ENCODE data around the gene DGAT2.

DGAT2 gene

DNA sequence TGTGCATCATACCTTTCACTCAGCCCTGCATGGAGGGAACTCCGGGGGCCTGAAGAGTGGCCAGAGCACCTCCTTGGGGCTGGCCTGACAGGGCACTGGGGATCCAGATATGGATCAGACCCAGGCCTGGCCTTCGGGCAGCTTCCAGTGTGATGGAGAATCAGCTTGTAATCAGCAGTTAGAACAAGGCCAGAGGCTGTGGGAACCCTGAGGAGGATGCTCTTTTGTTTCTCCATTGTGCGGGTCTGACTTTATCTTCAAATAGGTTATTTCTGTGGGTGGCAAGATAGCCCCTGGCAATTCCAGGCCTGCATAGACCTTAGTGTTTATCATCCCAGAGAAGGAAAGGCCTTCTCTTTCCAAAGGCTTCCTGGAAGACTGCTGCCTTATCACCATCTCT, 12.3 kb downstream of the DGAT2 start:
- no peak for DNase-seq (ENCODE audit: low spot score)

DNA sequence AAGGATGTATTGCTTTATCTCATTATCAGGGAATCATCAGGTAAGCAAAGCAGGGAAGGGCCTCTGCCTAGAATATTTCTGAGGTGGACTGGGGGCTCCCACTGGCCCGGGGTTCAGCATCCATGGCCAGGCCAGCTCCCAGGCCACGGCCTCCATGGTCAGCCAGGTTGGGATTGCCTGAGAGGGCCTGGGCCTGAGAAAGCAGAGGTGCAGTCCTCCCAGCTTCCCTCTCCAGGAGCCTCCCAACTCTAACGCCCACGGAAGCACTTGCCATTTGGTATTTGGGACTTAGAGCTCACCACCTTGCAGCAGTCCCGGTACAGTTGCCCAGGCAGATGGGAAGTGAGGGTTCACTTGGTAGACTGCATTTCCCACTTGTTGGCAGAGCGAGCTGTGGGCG, 12.7 kb downstream of the DGAT2 start:
- no peak for DNase-seq (ENCODE audit: low spot score)

DNA sequence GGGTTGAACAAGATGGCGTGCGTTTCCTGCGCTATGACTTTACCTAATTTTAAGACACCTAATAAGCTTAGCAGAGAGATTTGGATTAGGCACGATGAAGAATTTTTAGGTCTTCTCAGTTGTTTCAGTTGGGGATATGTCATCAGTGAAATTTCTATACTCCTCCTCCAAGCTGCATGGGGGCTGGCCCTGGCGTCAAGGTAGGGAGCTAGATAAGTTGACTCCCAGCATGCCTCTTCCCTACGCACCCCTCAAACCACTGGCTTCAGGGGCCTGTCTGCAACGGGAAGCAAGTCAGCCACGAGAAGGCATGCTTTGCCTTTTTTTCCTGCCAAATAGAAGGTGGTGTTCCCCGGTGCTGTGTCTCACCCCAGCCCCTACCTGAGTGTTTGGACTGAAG, 13.3 kb downstream of the DGAT2 start:
- no peak for DNase-seq (ENCODE audit: low spot score)

DNA sequence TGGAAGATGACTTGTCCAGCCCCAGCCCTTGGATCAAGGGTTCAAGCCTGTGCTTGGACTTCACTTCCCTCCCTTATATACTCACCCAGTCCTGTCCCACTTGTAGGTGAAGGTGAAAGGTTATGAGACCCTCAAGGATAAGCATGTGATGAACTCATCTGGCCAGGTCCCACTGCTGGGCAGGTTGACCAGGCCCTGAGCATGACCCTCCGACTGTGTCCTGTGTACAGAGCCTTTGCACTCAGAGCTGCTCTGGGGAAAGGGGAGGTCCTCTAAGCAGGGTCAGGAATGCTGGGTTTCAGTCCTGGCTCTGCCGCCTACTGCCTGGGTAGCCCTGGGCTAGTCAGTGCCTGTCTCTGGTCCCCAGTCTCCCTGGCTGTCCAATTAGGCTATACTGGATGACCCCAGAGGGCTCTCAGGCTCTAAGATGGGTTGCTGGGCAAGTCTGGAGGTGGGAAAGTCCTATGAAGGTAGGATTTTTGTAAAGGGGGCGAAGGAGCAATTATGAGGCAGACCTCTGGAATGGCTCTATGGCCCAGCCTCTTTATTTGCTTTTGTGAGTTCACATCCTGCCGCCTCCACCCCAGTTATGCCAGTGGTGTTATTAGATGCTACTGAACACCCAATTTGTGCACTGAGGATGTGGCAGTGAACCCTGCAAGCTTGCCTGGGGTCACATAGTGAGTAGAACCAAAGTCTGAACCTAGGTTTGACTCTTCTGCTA, 14.1 kb downstream of the DGAT2 start:
- no peak for DNase-seq (ENCODE audit: low spot score)

DNA sequence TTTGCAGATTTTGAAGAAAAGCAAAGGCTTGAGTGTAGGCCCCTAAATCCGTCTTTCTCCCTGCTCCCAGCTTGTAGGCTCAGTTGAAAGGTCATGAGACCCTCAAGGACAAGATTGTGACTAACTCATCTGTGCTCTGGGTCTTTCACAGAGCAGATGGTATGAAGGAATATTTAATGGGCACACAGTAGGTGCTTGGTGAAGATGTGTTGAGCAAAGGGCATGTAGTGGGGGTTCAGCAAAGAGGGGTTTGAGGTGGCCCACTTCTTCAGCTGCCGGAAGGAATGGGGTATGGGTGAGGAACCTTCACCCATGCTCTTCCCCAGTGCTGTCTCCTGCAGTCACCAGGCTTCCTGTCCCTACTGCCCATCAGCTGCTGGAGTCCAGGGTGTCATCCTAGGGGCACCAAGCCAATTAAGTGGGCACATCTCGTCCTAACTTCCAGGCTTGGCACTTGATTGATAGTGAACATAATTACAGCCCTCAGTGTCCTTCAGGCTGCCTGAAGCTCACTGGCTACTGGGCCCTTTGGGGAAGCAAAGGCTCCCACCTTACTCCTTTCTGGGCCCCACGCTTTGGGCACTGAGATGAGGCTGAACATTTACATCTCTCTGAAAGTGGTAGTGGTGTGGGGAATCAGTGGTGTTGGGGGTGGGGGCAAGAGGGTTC, 15.0 kb downstream of the DGAT2 start:
- no peak for DNase-seq (ENCODE audit: low spot score)

DNA sequence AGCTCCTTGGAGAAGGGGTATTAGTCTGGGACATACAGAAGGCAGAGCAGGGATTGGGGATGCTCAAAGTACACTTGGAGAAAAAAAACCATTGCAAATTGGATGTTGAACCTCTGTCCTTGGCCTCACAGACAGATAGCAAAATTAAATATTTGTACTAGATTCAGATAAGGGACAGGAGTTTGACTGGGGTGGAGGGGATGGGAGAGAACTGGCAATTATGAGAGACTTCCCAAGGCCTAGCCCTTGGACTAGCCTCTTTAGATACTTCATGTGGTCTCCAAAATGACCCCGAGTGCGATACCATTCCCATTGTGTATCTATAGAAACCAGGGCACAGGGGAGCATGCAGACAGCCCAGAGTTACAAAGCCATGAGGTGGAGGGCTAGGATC, 15.5 kb downstream of the DGAT2 start:
- DNase-seq (ENCODE audit: low spot score) = no peak

DNA sequence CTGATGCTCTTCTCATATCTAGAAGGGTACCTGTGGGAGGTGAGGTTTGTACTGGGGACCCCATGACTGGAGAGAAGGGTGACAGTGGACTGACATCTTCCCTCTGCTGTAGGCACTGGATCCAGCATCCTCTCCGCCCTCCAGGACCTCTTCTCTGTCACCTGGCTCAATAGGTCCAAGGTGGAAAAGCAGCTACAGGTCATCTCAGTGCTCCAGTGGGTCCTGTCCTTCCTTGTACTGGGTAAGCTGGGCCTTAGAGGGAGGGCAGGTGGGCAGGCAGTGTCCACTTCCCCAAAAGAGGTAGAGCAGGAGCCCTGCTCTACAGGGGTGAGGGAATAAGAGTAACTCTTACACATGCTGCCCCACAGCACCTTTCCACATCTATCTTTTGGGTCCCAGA, 15.9 kb downstream of the DGAT2 start:
- DNase-seq (ENCODE audit: low spot score) = no peak

DNA sequence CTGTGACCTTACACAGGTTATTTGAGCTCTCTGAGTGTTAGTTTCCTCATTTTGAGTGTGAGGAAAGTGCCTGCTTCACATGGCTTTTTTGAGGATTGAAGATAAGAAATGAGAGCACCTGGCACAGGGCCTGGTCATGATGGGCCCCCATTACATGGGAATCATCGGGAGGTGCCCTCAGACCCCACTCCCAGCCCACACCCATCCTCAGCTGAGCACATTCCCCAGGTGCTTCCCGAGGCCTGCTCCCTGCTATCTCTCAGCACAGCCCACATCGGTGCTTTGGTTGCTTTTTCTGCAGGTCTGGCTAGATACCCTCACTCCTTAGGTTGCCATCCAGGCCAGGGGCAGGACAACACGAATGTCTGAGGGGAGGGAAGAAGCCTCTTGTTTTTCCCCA, 16.6 kb downstream of the DGAT2 start:
- no peak for DNase-seq (ENCODE audit: low spot score)

DNA sequence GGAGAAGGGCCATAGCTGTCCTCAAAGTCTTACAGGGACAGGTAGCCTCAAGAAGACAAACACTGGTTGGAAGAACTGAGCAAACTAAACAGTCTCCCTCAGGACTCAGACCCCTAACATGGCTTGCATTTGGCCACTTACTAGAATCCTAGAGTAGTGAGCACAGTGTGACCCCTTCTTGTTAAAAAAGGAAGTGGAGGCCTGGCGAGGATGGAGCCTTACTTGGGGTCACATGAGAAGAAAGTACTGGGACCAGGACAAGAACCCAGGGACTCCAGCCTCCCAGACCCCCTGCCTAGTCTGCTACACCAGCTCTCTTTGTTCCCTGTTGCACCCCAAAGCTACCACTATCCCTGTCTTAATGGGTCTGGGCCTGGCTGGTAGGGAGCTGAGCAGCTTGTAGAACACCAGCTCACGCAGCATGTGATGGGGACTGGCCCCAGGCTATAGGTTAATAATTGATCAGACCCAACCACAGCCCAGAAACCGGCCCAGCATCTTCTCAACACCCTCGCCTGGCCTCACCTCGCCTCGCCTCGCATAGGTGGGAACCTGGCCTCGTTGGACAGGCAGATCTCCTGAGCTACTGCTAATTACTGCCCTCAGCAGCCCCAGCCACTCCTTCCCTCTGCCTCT, 17.6 kb downstream of the DGAT2 start:
- DNase-seq (ENCODE audit: low spot score) = no peak

DNA sequence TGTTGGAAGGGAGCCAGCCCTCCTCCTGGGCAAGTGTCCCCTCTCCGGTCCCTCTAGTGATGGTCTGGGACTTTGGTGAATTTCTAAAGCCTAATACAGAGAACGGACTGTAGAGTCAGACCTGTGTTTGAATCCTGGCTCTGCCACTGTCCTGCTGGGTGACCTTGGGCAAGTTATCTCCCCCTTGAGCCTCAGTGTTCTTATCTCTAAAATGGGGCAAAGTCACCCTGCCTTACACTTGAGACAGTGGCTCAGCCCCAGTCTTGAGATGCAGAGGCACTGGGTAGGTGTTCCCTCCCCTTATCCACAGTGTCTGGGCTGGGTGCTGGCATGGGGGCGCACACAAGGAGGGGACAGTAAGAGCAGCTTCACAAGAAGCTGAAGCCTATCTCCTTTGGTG, 20.9 kb downstream of the DGAT2 start:
- no peak for DNase-seq (ENCODE audit: low spot score)

DNA sequence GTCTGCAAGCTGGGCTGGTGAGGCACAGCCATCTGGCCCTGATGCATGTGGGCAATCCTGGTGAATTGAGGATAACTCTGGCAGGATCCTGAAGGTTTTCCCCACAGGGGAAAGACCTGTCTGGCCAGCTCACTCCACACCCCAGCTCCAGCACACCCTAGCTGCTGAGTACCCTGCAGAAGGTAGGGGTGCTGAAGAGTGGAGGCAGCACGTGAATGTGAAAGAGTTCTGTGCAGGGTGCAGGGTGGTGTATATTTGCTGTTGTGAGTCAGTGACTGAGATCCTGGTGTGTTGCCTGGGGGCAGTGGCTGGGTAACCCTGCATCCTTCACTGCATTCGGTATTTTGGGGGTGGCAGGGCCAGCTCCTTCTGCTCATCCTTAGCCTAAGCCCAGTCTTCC, 22.4 kb downstream of the DGAT2 start:
- DNase-seq (ENCODE audit: low spot score) = no peak

DNA sequence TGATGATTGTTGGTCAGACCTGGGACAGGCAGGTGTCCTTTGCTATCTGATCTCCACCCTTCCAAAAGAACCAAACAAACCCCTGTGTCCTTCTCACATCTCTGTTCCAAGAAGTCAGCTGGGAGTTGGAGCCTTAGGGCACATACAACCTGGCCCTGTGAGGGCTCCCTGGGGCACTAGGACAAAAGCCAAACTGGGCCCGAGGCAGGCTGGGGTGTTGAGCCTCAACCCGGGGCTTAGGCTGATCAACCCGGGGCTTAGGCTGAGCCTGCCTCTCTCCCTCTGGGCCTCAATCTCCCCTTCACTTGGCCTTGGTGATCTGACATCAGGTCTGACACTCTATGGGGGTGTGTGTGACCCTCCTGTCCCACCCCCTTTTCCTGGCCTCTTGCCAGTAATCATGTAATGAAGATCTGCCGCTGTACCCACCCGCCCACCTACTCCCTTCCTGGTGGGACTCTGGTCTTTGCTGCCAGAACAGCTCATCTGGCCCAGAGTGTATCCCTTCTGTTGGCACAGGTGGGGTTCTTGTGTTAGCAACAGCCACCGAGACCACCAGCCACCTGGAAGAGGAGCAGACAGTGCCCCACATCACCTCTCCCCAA, 23.7 kb downstream of the DGAT2 start:
- DNase-seq (ENCODE audit: low spot score) = no peak

DNA sequence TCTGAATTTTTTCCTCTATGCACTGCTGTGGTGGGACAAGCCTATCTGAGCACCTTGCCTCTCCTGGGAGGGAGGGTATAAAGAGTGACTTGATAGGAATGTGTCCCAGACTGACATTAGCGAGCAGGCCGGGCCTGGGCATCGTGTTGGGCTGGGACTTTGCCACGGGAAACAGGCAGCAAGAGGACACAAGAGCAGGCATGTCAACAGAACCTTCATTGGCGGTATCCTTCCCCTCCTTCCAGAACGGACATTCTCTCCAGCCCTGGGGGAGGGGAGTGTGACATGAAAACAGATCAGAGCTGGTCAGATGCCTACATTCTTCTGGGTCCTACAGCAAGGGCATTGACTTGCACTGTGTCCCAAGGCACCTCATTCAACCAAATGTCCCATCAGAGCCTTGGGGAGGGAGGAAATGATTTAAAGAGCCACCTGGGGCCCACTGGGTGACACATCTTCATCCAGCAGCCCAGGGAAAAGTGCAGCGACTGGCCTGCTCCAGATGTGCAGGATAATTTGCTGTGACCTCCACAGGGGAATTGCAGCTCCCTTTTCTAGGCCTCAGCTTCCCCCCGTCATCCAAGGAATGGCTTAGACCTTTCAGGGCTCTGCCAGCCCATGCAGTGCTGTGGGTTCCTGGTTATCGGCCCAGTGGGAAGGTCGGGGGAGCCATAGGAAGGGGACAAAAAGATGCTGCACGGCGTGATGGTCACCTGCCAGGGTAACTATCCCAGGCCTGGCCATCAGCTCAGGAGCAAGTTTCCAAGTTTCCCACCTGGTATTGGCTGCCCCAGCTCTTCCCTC, 24.6 kb downstream of the DGAT2 start:
- DNase-seq (ENCODE audit: low spot score) = no peak

DNA sequence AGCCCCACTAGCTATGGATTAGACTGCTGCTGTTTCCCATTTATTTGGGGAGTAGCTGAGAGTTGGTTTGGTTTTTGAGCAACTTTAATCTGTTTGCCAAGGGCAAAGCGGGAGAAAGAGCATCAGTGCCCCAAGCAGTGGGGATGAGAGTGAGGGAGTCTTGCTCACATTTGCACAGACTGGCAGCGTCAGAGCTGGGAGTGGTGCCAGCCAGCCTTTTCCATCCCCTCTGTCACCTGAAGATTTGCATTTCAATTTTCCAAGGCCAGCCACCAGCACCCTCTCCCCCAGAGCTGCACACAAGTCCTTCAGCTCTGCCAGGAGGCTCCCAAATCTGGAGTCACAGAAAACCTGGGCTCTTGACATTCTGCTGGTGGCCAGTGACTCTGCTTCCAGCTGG, 25.4 kb downstream of the DGAT2 start:
- DNase-seq (ENCODE audit: low spot score) = no peak

DNA sequence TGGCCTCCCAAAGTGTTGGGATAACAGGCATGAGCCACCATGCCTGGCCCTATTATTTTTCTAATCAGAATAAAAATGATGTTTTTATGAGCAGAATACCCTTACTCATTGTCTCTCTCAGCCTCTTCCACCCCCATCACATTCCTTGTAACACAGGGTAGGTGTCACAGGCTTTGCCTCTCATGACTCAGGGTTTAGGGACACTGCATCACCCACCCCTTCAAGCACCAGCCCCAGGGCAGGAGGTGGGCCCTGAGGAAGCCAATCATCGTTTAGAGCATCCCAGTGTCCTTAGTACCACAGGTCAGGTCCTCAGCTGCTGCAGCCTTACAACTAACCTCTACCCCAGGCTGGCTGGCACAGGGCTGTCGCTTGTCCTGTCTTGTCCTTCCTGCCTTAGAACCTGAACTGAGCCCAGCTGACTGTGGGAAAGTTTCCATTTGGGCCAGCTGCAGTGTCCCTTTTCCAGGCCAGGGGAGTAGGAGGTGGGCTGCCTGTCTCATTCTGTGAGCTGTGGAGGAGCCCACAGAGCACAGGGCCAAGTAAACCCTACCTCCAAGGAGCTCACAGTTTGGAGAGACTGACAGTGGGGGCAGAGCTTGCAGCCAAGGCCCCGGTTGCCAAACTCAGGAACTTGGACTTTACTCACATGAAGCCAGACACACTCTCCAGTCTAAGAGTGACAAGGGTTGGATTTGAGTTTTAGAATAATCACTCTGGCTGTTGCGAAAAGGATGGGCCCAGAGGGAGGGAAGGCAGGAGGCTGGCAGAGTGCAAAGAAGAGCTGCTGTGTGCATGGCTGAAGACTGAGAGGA, 26.9 kb downstream of the DGAT2 start:
- DNase-seq (ENCODE audit: low spot score) = no peak

DNA sequence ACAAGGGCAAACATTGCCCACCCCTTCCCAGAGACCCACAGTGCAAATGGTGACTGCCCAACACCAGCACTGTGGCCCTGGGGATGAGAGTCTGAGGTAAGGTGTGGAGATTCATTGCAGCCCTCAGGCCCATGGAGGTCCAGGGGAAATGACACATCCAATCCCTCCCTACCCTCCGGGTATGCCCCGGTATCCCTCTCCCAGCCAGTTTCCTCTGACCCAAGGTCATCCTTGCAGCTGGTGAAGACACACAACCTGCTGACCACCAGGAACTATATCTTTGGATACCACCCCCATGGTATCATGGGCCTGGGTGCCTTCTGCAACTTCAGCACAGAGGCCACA, 27.5 kb downstream of the DGAT2 start:
- no peak for DNase-seq (ENCODE audit: low spot score)

DNA sequence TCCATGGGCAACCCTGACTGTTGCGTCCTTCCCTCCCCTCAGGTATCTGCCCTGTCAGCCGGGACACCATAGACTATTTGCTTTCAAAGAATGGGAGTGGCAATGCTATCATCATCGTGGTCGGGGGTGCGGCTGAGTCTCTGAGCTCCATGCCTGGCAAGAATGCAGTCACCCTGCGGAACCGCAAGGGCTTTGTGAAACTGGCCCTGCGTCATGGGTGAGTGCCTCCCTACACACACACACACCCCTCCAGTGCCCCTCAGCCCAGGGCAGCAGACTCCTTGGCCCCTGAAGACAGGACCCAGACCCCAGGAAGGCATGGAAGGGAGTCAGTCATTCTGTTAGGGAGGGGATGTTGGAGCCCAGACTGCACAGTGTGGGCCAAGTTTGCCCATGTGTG, 28.5 kb downstream of the DGAT2 start:
- DNase-seq (ENCODE audit: low spot score) = no peak

DNA sequence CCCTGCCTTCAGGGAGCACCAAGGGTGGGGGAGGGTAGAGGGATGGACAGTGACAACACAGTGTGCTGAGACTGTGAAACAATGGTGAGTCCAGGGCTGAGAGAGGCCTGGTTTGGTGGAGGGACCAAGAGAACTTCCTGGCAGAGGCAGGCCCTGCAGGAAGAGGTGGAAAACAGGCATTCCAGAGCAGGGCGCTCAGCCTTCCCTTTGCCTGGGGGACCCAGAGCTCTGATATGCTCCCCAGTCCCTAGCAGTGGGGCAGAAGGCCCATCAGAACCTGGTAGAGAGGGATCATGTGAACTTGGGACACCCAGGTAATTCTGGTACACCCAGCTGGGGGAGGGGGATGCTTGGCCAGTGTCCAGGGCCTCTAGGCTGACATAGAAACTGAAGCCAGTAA, 29.2 kb downstream of the DGAT2 start:
- DNase-seq (ENCODE audit: low spot score) = no peak

DNA sequence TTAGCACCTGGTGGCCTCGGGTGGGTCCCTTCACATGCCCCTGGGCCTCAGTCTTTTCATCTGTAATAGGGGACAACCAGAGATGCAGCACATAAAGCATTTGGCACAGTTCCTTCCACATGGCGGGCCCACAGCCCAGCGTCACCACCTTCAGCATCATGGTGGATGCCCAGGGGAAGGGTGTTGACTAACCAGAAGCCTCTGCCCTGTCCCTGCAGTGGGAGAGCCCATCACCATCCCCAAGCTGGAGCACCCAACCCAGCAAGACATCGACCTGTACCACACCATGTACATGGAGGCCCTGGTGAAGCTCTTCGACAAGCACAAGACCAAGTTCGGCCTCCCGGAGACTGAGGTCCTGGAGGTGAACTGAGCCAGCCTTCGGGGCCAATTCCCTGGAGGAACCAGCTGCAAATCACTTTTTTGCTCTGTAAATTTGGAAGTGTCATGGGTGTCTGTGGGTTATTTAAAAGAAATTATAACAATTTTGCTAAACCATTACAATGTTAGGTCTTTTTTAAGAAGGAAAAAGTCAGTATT, 31.6 kb downstream of the DGAT2 start:
- no peak for DNase-seq (ENCODE audit: low spot score)

DNA sequence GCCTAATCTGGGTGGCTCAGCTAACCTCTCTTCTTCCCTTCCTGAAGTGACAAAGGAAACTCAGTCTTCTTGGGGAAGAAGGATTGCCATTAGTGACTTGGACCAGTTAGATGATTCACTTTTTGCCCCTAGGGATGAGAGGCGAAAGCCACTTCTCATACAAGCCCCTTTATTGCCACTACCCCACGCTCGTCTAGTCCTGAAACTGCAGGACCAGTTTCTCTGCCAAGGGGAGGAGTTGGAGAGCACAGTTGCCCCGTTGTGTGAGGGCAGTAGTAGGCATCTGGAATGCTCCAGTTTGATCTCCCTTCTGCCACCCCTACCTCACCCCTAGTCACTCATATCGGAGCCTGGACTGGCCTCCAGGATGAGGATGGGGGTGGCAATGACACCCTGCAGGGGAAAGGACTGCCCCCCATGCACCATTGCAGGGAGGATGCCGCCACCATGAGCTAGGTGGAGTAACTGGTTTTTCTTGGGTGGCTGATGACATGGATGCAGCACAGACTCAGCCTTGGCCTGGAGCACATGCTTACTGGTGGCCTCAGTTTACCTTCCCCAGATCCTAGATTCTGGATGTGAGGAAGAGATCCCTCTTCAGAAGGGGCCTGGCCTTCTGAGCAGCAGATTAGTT, 32.3 kb downstream of the DGAT2 start:
- DNase-seq (ENCODE audit: low spot score) = no peak

Measured in NAMALWA (cell line).